ENCODE results near the gene SEC24A. TPM values are rescaled to one million over a fixed set of nuclear protein-coding genes. Genes with fewer than 3 reads are reported as not detected.
"Not testable (repeated sequence)": the region's sequence is repeated elsewhere in the genome, so short reads cannot be mapped to it uniquely, and the experiment has no call there.

Gene SEC24A
- total and polyA plus RNA-seq, 4 donors, result 14.9 to 38.2 (median 19.6) TPM

DNA sequence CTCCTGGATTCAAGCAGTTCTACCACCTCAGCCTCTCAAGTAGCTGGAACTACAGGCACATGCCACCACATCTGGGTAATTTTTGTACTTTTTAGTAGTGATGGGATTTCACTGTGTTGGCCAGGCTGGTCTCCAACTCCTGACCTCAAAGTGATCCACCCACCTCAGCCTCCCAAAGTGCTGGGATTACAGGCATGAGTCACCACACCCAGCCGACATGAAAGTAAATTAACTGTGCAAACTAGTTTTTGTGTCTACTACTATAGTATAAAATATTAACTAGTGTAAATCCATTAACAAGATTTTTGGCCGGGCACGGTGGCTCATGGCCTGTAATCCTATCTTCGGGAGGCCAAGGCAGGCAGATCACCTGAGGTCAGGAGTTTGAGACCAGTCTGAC lies 25.0 kb downstream of the SEC24A start:
- H3K36me3 ChIP-seq (ENCODE audit: control insufficient read depth, insufficient read depth, low read length), result peaks cover 61% of the 10 kb centered on the region
- H3K27me3 ChIP-seq (ENCODE audit: control insufficient read depth, insufficient read depth, low read length); DNase-seq (ENCODE audit: low read depth in 4 of 6, low spot score in 6 of 6); H3K4me3 ChIP-seq (ENCODE audit: low read depth, low read length); H3K27ac ChIP-seq (ENCODE audit: low read depth, low read length); H3K4me1 ChIP-seq (ENCODE audit: control insufficient read depth, insufficient read depth, low read length); H3K9me3 ChIP-seq (ENCODE audit: control insufficient read depth, insufficient read depth, low read length): not testable (repeated sequence)
- no CpG with 5 or more reads among the region's 4 CpGs for WGBS (ENCODE audit: insufficient coverage)

DNA sequence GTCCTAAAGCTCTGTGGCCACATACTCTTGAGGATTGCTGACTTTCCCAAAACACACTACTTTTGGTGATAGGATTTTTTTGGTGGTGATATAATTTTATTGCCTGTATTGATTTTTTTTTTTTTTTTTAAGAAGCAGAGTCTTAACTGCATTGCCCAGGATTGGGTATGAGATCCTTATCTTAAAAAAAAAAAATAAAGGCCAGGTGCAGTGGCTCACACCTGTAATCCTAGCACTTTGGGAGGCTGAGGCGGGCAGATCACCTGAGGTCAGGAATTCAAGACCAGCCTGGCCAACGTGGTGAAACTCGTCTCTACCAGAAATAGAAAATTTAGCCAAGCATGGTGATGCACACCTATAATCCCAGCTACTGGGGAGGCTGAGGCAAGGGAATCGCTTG lies 28.8 kb downstream of the SEC24A start:
- not testable (repeated sequence) for H3K9me3 ChIP-seq (ENCODE audit: control insufficient read depth, insufficient read depth, low read length); H3K27me3 ChIP-seq (ENCODE audit: control insufficient read depth, insufficient read depth, low read length); DNase-seq (ENCODE audit: low read depth in 4 of 6, low spot score in 6 of 6); H3K4me3 ChIP-seq (ENCODE audit: low read depth, low read length); H3K4me1 ChIP-seq (ENCODE audit: control insufficient read depth, insufficient read depth, low read length); H3K27ac ChIP-seq (ENCODE audit: low read depth, low read length)
- peaks cover 54% of the 10 kb centered on the region for H3K36me3 ChIP-seq (ENCODE audit: control insufficient read depth, insufficient read depth, low read length)
- no CpG with 5 or more reads among the region's 4 CpGs for WGBS (ENCODE audit: insufficient coverage)

DNA sequence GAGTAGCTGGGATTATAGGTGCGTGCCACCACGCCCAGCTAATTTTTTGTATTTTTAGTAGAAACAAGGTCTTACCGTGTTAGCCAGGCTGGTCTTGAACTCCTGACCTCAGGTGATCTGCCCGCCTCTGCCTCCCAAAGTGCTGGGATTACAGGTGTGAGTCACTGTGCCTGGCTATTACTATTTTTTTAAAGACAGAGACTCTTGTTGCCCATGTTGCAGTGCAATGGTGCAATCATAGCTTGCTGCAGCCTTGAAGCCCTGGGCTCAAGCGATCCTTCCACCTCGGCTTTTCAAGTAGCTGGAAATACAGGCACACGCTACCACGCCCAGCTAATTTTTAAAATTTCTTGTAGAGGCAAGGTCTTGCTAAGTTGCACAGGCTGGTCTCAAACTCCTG lies 41.6 kb downstream of the SEC24A start:
- not testable (repeated sequence) for H3K9me3 ChIP-seq (ENCODE audit: control insufficient read depth, insufficient read depth, low read length); H3K4me1 ChIP-seq (ENCODE audit: control insufficient read depth, insufficient read depth, low read length); H3K27me3 ChIP-seq (ENCODE audit: control insufficient read depth, insufficient read depth, low read length); H3K27ac ChIP-seq (ENCODE audit: low read depth, low read length); H3K4me3 ChIP-seq (ENCODE audit: low read depth, low read length); DNase-seq (ENCODE audit: low read depth in 4 of 6, low spot score in 6 of 6)
- WGBS (ENCODE audit: insufficient coverage), result 99% methylated on average over 6 of the region's 8 CpGs
- H3K36me3 ChIP-seq (ENCODE audit: control insufficient read depth, insufficient read depth, low read length), result peaks cover 52% of the 10 kb centered on the region

DNA sequence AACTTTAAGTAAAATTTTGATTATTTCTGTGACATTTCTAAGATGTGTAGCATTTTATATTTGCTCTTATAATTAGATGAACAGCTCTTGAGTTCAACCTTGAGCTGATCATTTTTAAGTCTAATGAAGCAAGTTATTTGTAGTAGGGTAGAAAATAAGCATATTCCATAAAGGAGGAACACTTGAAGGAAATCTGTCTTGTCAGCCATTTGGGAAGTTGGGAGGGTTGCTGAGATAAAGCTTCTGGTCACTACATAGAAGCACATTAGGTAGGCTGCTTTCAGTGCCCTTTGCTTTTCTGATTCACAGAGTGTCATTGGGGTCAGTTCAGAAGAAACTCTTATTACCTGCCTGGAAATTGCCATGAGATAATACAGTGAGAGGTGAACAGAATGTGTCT lies 44.1 kb downstream of the SEC24A start:
- Histone ChIP-seq H3K27ac (ENCODE audit: low read depth, low read length) (no peak overlapping the region), H3K4me1 (ENCODE audit: control insufficient read depth, insufficient read depth, low read length) (no peaks in the 10 kb centered on the region), H3K36me3 (ENCODE audit: control insufficient read depth, insufficient read depth, low read length) (peaks cover 50% of the 10 kb centered on the region), H3K27me3 (ENCODE audit: control insufficient read depth, insufficient read depth, low read length) (no peaks in the 10 kb centered on the region), H3K9me3 (ENCODE audit: control insufficient read depth, insufficient read depth, low read length) (no peaks in the 10 kb centered on the region), H3K4me3 (ENCODE audit: low read depth, low read length) (no peak overlapping the region)
- no peak for DNase-seq (ENCODE audit: low read depth in 4 of 6, low spot score in 6 of 6)

DNA sequence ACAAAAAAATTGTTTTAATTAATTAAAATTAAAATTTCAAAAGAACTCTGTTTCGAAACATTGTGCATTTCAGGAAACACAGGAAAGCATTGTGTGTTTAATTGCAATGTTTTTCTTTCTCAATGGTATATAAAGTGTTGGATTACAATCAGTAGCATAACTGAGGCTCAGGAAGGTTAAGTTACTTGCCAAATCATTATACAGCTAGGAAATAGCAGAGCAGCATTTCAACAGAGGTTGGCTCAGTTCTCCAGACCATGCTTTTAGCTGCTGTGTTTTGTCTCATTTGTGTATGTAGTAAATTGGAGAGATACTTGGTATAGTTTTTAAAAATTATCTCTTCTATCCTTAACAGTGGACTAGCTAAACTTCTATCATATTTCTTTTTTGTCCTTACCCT lies 59.7 kb downstream of the SEC24A start:
- Histone ChIP-seq H3K4me3 (ENCODE audit: low read depth, low read length) (no peak overlapping the region), H3K9me3 (ENCODE audit: control insufficient read depth, insufficient read depth, low read length) (no peaks in the 10 kb centered on the region), H3K4me1 (ENCODE audit: control insufficient read depth, insufficient read depth, low read length) (no peaks in the 10 kb centered on the region), H3K27ac (ENCODE audit: low read depth, low read length) (no peak overlapping the region), H3K36me3 (ENCODE audit: control insufficient read depth, insufficient read depth, low read length) (peaks cover 59% of the 10 kb centered on the region), H3K27me3 (ENCODE audit: control insufficient read depth, insufficient read depth, low read length) (no peaks in the 10 kb centered on the region)
- no peak for DNase-seq (ENCODE audit: low read depth in 4 of 6, low spot score in 6 of 6)
- no CpG with 5 or more reads among the region's 1 CpG for WGBS (ENCODE audit: insufficient coverage)

DNA sequence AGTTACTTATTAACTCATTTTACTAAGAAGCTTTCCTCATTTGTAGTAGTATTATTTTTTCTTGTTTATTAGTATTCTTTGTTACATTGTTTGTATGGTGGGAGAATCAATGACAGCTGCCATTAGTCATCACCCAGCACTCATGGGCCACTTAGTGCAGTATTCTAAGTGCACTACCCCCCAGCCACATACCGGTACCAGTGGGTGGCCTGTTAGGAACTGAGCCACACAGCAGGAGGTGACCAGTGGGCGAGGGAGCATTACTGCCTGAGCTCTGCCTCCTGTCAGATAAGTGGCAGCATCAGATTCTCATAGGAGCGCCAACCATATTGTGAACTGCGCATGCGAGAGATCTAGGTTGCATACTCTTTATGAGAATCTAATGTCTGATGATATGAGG lies 65.5 kb downstream of the SEC24A start:
- Histone ChIP-seq H3K9me3 (ENCODE audit: control insufficient read depth, insufficient read depth, low read length) (no peaks in the 10 kb centered on the region), H3K36me3 (ENCODE audit: control insufficient read depth, insufficient read depth, low read length) (peaks cover 50% of the 10 kb centered on the region), H3K4me1 (ENCODE audit: control insufficient read depth, insufficient read depth, low read length) (no peaks in the 10 kb centered on the region), H3K4me3 (ENCODE audit: low read depth, low read length) (no peak overlapping the region), H3K27me3 (ENCODE audit: control insufficient read depth, insufficient read depth, low read length) (no peaks in the 10 kb centered on the region), H3K27ac (ENCODE audit: low read depth, low read length) (no peak overlapping the region)
- no peak for DNase-seq (ENCODE audit: low read depth in 4 of 6, low spot score in 6 of 6)
- WGBS (ENCODE audit: insufficient coverage), result 69% methylated on average over 2 of the region's 5 CpGs

DNA sequence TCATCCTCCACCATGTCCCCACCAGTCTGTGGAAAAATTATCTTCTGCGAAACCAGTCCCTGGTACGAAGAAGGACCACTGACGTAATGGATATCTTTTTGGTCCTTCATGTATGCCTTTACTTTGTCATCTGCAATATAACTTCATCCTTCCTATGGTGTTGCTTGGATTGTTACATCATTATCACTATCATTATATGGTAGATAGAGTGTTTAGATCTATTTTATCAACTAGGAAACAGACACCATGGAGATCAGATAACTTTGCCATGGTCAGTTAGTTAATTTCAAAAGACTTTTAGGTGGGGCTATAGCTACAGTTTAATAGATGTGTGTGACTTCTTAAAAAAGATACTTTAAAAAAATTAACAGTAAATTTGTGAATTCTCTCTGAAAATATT lies 66.0 kb downstream of the SEC24A start:
- H3K4me1 ChIP-seq (ENCODE audit: control insufficient read depth, insufficient read depth, low read length), result no peaks in the 10 kb centered on the region
- no CpG with 5 or more reads among the region's 3 CpGs for WGBS (ENCODE audit: insufficient coverage)
- H3K27ac ChIP-seq (ENCODE audit: low read depth, low read length), result no peak overlapping the region
- H3K27me3 ChIP-seq (ENCODE audit: control insufficient read depth, insufficient read depth, low read length), result no peaks in the 10 kb centered on the region
- no peak for DNase-seq (ENCODE audit: low read depth in 4 of 6, low spot score in 6 of 6)
- no peak overlapping the region for H3K4me3 ChIP-seq (ENCODE audit: low read depth, low read length)
- no peaks in the 10 kb centered on the region for H3K9me3 ChIP-seq (ENCODE audit: control insufficient read depth, insufficient read depth, low read length)
- peaks cover 51% of the 10 kb centered on the region for H3K36me3 ChIP-seq (ENCODE audit: control insufficient read depth, insufficient read depth, low read length)

DNA sequence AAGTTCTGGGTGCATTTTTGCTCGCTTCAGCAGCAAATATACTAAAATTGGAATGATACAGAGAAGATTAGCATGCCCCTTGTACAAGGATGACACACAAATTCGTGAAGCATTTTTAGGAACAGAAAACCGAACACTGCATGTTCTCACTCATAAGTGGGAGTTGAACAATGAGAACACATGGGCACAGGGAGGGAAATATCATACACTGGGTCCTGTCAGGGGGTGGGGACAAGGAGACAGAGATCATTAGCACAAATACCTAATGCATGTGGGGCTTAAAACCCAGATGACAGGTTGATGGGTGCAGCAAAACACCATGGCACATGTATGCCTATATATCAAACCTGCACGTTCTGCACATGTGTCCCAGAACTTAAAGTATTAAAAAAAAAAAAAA lies 66.9 kb downstream of the SEC24A start:
- DNase-seq (ENCODE audit: low read depth in 4 of 6, low spot score in 6 of 6); H3K27me3 ChIP-seq (ENCODE audit: control insufficient read depth, insufficient read depth, low read length); H3K4me3 ChIP-seq (ENCODE audit: low read depth, low read length); H3K27ac ChIP-seq (ENCODE audit: low read depth, low read length); H3K9me3 ChIP-seq (ENCODE audit: control insufficient read depth, insufficient read depth, low read length); H3K4me1 ChIP-seq (ENCODE audit: control insufficient read depth, insufficient read depth, low read length): not testable (repeated sequence)
- peaks cover 48% of the 10 kb centered on the region for H3K36me3 ChIP-seq (ENCODE audit: control insufficient read depth, insufficient read depth, low read length)
- WGBS (ENCODE audit: insufficient coverage), result 100% methylated on average over 3 of the region's 4 CpGs

DNA sequence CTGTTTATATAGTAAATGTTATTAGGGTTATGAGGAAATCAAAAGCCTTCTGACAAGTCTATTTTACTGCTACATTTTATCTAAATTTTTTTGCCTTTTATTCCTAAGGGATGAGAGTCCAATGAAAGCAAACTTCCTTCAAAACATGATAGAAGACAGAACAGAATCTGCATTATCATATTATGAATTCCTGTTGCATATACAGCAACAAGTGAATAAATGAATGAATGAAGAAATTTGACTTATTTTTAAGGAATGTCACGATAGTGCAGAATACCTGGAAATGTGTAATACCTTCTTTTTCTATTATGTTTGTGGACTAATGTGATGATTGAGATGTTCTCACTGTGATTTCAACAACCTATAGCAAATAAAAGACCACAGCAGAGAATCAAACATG lies 76.3 kb downstream of the SEC24A start:
- Histone ChIP-seq H3K4me1 (ENCODE audit: control insufficient read depth, insufficient read depth, low read length) (no peaks in the 10 kb centered on the region), H3K36me3 (ENCODE audit: control insufficient read depth, insufficient read depth, low read length) (peaks cover 26% of the 10 kb centered on the region), H3K9me3 (ENCODE audit: control insufficient read depth, insufficient read depth, low read length) (no peaks in the 10 kb centered on the region), H3K4me3 (ENCODE audit: low read depth, low read length) (no peak overlapping the region), H3K27me3 (ENCODE audit: control insufficient read depth, insufficient read depth, low read length) (no peaks in the 10 kb centered on the region), H3K27ac (ENCODE audit: low read depth, low read length) (no peak overlapping the region)
- no CpG with 5 or more reads among the region's 1 CpG for WGBS (ENCODE audit: insufficient coverage)
- DNase-seq (ENCODE audit: low read depth in 4 of 6, low spot score in 6 of 6), result no peak

DNA sequence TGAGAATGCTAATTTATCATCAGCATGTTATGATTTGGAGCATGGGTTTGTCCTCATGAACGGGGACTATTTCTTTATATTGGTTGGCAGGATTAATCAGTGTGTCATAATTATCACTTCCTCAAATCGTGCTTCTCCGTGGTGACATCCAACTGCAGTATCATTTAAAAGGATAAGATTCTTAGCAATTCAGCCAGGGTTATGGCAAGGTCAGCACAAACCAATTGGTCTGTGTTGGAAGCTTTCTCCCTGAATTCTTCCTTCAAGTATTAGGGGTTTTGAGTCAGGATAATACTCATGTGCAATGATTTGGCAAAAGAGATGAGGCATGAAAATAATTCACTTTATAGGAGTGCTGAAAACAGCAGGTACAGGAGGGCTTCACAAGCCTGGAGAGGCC lies 84.2 kb downstream of the SEC24A start:
- no peak for DNase-seq (ENCODE audit: low read depth in 4 of 6, low spot score in 6 of 6)
- WGBS (ENCODE audit: insufficient coverage), result no CpG with 5 or more reads among the region's 3 CpGs
- H3K4me1 ChIP-seq (ENCODE audit: control insufficient read depth, insufficient read depth, low read length), result peaks cover 5% of the 10 kb centered on the region
- H3K27me3 ChIP-seq (ENCODE audit: control insufficient read depth, insufficient read depth, low read length), result no peaks in the 10 kb centered on the region
- no peak overlapping the region for H3K4me3 ChIP-seq (ENCODE audit: low read depth, low read length)
- H3K36me3 ChIP-seq (ENCODE audit: control insufficient read depth, insufficient read depth, low read length), result no peaks in the 10 kb centered on the region
- no peak overlapping the region for H3K27ac ChIP-seq (ENCODE audit: low read depth, low read length)
- no peaks in the 10 kb centered on the region for H3K9me3 ChIP-seq (ENCODE audit: control insufficient read depth, insufficient read depth, low read length)
